HG03575 (cell line): Measurements from ENCODE around the gene PELI2.
"Not testable (repeated sequence)": the region's sequence is repeated elsewhere in the genome, so short reads cannot be mapped to it uniquely, and the experiment has no call there.

Experiments used
- ATAC-seq: cut with Tn5 transposase; IDR thresholded peaks from one replicate; pipeline ENCODE4 v1.9.1; 2021; ENCODE audit not compliant: unreplicated experiment, insufficient number of reproducible peaks, low FRiP score; ENCODE audit errors: extremely low read depth

Gene PELI2

DNA sequence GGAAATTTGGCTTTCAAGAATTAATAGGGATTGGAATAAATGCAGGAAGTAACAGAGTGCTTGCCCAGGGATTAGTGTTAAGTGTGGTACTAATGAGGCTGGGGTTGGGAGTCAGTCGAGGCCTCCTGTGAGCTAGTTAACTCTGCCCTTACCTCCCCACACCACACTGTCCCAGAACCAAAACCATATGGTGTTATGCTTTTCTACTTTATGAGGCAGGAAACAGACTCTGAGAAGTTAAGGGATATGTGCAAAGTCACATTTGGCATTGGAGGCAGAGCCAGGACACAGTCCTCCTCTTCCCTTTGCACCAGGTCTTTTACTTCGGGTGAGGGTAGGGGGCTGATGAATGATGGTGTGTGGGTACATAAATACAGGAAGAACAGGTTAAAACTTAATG is 41.9 kb downstream of the PELI2 start:
- ATAC-seq: no peak

DNA sequence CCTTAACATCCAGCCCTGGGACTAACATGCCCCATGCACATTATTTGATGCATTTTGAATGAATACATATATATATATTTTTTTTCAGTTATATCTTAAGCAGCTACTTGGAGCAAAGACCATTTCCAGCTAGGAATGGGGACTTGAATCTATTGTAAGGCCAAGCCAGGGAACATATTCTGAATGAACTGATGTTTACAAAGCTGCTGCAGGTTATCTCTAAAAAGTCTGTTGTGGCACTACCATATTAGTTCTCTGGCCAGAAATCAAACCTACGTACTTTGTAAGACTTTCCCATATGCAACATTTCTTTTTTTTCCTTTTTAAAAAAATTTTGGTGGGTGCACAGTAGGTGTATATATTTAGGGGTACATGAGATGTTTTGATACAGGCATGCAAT is 43.4 kb downstream of the PELI2 start:
- no peak for ATAC-seq

DNA sequence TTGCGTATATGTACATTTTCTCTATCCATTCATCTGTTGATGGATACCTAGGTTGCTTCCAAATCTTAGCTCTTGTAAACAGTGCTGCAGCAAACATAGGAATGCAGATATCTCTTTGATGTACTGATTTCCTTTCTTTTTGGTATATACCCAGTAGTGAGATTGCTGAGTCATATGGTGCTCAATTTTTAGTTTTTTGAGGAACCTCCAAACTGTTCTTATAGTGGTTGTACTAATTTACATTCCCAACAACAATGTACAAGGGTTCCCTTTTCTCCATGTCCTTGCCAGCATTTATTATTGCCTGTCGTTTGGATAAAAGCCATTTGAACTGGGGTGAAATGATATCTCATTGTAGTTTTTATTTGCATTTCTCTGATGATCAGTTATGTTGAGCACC is 44.3 kb downstream of the PELI2 start:
- no peak for ATAC-seq

DNA sequence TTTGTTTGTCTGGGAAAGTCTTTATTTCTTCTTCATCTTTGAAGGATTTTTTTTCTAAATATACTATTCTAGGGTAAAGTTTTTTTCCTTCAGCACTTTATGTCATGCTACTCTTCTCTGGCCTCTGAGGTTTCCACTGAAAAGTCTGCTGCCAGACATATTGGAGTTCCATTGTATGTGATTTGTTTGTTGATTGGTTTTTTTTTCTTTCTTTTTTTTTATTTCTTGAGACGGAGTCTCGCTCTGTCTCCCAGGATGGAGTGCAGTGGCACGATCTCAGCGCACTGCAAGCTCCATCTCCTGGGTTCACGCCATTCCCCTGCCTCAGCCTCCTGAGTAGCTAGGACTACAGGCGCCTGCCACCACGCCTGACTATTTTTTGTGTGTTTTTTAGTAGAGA is 48.4 kb downstream of the PELI2 start:
- not testable (repeated sequence) for ATAC-seq

DNA sequence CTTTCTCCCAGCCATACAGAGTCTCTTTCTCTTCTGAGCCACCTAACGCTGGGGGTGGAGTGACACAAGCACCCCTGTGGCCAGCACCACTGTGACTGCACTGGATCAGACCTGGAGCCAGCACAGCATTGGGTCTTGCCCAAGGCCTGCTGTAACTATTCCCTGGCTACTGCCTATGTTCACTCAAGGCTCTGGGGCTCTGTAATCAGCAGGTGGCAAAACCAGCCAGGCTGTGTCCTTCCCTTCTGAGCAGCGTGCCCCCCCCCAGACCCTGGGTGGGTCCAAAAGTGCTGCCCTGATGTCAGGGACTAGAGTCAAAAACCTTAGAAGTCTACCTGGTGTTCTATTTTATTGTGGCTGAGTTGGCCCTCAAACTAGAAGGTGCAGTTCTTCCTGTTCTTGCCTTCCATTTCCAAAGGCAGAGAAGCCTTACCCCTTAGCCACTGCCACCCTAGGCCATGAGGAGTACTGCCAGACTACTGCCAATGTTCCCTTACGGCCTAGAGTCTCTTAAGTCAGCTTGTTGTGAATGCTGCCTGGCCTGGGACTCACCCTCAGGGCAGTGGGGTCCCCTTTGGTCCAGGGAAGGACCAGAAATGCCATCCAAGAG is 49.9 kb downstream of the PELI2 start:
- ATAC-seq: no peak

DNA sequence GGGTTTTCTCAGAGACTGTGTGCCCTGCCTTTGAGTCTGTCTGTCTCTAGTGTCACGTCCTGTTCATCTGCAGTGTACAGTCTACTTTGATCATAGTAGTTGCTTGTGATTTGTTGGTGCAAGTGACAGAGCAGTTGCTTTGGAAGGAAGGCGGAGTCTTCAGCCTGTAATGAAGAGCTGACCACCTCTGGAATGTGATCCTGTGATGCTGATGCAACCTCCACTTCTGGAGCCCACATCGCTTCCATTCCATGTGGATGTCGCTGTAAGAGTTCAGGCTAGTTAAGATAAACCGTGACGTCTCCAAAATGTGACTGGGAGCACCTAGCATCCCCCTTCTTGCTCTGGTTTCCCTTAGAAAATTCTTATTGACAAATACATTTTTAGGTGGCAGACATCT is 51.8 kb downstream of the PELI2 start:
- ATAC-seq: no peak

DNA sequence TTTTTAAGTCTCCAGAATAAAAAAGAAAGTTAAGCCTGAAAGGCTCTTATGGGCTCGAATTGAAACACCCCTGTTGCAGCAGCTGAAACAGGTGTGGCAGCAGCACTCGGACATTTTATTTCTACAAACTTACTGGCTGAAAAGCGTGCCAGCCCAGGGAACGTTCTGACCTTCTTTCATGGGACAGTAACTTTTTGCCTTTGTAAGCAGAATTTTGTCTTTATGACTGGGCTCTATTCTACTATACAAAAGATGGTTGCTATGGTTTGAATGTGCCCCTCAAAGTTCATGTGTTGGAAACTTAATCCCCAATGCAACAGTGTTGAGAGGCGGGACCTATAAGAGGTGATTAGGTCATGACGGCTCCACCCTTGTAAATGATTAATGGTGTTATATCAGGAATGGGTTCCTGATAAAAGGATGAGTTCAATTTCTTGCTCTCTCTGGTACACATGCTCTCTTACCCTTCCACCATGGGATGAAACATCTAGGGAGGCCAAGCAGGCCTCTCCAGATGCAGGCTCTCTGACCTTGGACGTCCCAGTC is 52.7 kb downstream of the PELI2 start:
- no peak for ATAC-seq

DNA sequence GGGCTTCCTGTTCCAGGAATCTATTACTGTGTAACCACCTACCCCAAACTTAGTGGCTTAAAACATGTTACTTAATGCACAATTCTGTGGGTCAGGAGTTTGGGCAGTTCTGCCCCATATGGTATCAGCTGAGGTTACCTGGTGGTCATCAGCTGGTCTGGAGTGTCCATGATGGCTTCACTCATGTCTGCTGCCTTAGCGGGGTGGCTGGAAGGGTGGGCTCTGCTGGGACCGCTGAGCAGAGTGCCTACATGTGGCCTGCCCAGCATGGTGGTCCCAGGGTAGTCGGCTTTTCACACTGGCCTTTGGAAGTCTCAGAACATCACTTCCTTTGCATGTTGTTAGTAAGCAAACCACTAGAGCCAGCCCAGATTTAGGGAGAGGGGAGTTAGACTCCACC is 53.9 kb downstream of the PELI2 start:
- ATAC-seq: no peak

DNA sequence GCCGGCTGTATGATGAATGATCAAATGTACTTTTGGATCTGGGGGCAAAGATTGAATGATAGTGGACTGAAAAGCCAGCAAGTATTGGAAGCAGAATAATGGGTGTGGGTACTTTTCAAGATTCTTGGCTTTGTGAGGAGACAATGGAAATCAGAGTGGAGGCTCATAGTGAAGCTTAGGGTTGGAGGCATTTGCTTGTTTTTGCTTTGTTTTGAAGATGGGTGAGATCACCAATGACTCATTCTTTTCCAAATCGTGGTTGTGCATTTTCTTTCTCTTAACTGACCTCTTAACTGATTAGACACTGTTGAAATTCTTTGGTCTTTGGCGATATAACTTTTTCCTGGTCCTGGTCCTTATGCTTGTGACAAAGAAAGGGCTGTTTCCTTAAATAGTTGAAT is 54.4 kb downstream of the PELI2 start:
- no peak for ATAC-seq

DNA sequence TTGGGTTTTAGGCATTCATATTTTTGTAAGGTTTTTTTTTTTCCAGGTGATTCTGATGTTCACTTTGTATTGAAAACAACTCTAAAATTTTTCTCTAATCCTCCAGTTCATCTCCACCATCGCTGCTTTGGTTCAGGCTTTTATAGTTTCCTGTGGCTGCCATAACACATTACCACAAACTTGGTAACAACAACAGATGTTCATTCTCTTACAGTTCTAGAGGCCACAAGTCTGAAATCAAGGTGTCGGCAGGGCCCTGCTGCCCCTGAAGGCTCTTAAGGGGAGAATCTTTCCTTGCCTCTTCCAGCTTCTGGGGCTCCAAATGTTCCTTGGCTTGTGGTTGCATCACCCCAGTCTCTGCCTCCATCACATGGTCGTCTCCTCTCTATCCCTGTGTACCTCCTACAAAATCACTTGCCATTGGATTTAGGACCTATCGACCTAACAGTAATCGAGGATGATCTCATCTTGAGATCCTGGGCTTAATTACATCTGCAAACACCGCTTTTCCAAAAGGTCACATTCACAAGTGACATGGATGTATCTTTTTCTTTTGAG is 55.2 kb downstream of the PELI2 start:
- no peak for ATAC-seq

DNA sequence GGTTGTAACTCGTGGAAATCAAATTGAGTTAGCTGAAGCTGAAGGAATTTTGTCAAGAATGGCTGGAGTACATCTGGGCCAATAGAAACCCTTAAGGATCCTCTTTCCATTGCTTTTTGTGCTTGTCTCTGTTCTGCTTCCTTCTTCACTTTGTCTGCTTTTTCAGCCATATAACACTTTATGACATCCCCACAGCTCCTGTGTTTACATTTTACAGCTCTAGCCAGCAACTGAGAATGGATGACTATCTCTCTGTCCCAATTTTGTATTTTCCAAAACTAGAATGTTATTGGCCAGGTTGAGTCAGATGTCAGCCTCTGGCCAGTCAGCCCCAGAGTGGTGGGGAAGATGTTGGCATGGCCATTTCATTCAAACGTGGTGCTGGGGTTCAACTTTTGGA is 57.6 kb downstream of the PELI2 start:
- no peak for ATAC-seq

DNA sequence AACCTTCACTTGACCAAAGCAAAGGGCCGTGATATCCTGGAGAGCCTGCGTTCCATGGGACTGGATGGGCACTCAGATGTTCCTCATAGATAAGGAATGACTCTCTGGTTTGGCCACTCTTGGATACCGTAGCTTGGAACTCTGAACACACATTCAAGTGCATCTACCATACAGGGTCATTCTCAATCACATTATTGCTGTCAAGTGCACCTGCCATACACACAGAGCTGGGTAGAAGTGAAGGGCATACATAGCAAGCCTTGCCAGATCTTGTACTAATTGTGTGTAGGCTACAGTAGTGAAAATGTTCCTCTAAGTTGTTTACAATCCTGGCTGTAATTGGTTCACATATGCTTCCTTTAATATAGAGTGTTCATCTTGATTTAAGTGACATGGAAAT is 58.3 kb downstream of the PELI2 start:
- no peak for ATAC-seq

DNA sequence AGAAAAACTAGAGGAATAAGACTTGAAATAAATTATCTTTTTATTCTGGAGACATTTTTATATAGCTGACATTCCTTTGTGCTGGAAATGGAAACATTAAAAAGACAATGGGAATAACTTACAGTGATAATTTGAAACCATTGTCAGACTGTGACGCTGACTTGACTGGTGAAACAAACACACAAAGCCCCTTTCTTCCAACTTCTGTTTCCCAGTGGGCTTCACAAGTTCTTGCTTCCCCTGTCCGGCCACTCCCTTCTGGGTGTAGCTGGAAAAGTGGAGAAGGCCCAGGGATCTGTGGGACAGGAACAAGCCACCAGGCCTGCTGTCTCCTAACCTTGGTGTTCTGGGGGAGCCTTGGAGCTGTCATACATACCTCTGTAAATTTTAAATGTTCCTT is 58.8 kb downstream of the PELI2 start:
- ATAC-seq: no peak

DNA sequence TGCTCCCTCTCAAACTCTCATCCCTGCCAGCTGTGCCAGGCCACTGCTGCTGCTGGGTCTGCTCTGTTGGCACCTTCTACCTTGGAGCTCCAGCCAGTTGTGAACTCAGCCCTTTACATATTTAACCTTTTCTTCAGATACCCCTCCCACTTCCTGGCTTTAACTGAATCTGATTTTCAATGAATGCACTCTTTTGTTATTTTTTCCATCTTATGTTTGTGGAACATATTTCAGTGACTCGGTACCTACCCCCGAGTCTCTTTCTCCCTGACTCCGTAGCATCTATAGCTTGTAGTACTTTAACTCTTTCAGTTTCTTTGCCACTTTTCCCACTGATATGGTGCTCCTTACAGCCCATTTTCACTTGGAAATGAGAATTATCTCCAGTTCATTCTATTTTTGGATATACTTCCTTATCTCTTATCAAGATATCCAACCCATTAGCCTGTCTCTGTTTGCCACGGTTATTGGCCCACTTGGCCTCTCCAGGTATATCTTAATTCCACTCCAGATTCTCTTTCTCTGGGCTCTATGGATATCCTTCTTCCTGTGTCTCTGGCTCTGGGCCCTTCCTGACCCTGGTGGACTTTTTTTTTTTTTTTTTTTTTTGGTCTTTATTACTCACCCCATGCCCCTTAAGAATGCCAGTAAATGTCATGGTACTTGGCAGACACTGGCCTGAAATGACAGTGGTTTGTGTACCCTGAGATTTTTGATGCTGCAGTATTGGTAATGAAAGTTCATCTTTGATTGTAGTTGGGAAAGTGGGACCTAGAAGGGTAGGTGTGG is 62.7 kb downstream of the PELI2 start:
- no peak for ATAC-seq

DNA sequence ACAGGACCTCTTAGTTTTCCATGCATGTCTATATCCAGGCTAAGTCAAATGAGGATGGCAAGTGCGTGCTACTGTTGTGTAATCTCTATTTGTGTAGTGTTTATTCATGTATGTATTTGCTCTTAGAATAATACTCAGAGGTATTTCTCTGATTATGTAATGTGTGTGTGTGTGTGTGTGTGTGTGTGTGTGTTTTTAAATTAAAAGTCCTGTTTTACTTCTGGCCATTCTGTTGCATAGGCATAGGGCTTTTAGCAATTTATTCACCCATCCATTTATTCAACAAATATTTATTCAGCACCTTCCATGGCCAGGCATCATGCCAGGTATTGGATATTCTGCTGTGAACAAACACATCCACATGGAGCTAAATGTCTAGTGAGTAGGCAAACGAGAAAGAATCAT is 63.5 kb downstream of the PELI2 start:
- ATAC-seq: no peak

DNA sequence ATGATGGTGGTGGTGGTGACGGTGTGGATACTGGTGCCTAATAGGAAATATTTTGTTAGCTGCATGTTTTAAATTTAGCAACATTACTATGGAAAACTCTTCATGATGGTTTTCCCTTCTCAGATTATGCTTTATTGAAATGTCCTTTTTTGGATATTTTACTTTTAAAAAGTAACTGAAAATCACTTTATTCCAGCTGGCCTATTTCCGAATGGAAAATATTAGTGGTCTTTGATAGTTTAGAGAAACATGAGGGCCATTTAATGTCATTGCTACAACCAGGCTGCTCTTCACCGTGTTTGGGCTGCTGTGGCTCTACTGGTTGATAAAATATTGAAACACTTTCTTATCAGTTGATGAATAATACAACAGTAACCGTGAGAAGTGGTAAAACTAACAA is 64.2 kb downstream of the PELI2 start:
- ATAC-seq: no peak

DNA sequence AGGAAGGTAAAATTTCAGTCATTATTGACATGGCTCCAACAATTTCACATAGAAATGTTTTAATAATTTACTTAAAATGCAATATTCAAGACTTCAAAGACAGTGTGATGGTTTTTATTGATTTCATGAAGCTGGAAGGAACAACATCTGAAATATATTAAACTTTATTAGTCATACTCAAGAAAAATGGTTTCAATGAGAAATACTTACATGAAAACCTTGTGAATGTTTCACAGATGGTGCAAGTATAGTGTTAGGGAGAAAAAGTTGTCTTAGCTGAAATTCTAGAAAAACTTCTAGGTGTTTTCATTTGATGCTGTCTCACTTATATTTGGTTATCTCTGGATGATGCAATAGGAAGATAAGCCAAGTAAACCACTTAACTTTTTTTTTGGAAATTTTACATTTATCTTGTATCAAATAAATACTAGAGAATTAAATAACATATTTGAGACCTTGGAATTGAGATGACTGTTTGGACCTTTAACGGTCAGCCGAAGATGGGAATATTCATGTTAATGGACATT is 65.5 kb downstream of the PELI2 start:
- no peak for ATAC-seq

DNA sequence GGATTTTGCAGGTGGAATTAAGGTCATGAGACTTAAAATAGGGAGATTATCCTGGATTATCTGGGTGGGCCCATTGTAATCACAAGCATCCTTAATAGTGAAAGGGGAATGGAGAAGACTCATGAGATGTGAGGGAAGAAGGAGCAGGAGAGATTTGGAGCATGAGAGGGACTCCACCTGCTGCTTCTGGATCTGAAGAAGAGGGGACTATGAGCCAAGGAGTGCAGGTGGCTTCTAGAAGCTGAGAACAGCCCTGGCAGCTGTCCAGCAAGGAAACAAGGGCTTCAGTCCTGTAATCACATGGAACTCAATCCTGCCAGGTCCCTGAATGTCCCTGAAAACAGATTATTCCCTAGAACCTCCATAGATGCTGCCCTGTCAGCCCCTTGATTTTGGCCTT is 67.8 kb downstream of the PELI2 start:
- ATAC-seq: no peak

DNA sequence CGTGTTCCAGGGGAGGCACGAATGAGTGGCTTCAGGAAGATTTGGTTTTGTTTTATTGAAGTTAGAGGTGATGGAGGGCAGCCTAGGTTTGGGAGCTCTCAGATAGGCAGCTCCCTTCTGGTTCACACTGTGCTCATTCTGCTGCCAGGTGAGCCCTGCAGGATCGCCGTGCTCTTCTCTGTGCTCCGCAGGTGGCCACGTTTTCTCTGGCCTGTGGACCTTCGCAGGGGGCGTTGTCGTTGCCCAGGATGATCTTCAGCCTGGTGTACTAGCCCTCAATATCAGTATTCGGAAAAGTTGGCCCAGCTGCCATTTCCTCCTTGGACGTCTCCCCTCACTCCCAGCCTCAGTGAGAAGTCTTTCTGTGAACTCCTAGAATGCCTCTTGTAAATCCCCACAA is 69.5 kb downstream of the PELI2 start:
- ATAC-seq: no peak

DNA sequence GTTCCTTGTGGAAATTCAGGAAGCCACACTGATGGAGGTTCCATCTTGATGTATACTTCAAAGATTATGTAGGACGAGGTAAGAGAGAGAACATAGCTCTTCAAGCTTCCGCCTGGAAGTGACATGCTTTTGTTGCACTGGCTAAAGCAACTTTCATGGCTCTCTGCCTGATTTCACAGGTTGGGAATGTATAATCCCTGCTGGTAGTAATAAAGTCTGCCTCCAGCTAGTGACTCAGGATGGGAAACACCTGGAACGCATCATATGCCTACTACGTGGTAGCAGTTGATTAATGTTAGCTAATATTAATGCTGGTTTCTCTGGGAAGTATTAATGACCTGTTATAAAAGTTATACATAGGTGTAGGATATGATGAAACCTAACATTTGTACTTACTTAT is 71.1 kb downstream of the PELI2 start:
- no peak for ATAC-seq
